Fibroblast of the aortic adventitia (primary cell): Measurements from ENCODE around the gene SPOCK3. TPM values are rescaled to one million over a fixed set of nuclear protein-coding genes. Genes with fewer than 3 reads are reported as not detected.
"Not testable (repeated sequence)": the region's sequence is repeated elsewhere in the genome, so short reads cannot be mapped to it uniquely, and the experiment has no call there.

Experiments
- DNase-seq: peaks from one replicate; pipeline ENCODE4 v3.0.0-alpha.2; 2010; ENCODE audit warnings: low read depth
- H3K4me3 ChIP-seq: 2 replicates; pipeline ENCODE4 v1.5.1; 2011; ENCODE audit warnings: low read depth, mild to moderate bottlenecking, control low read depth, low read length, moderate library complexity
- CTCF ChIP-seq: IDR thresholded peaks from 2 replicates; pipeline ENCODE4 v1.5.1; 2011; ENCODE audit warnings: mild to moderate bottlenecking, low read length, control low read depth, inconsistent platforms; ENCODE audit not compliant: insufficient read depth
- total RNA-seq: library from RNA; depleted of rRNA; stranded (reverse); fragments of >200 nt; gene quantifications from 2 replicates; pipeline ENCODE4 v1.2.3, GENCODE V29; 2012; ENCODE audit warnings: low replicate concordance

Gene SPOCK3
- total RNA-seq, 1 donor = 7.2 TPM

- no peak for TF ChIP-seq CTCF
- no peak for DNase-seq
- no peak overlapping the region for H3K4me3 ChIP-seq
Observed at GRCh38 chr4:166875821-166876220, 358.5 kb downstream of the SPOCK3 start.

- no peak for TF ChIP-seq CTCF
- DNase-seq = no peak
Observed at GRCh38 chr4:166862032-166862431, 372.3 kb downstream of the SPOCK3 start.

GRCh38 chr4:166850398-166850797, 383.9 kb downstream of the SPOCK3 start:
- DNase-seq, H3K4me3 ChIP-seq: not testable (repeated sequence)

More at GRCh38 chr4:166862032-166862431, 372.3 kb downstream of the SPOCK3 start:
- H3K4me3 ChIP-seq = no peak overlapping the region

- TF ChIP-seq CTCF = no peak
- no peak overlapping the region for H3K4me3 ChIP-seq
- DNase-seq = no peak
Observed at GRCh38 chr4:166846939-166847338, 387.4 kb downstream of the SPOCK3 start.

- H3K4me3 ChIP-seq = no peak overlapping the region
- no peak for DNase-seq
- no peak for TF ChIP-seq CTCF
Observed at GRCh38 chr4:166842795-166843261, 391.5 kb downstream of the SPOCK3 start.

GRCh38 chr4:166839615-166840251, 394.6 kb downstream of the SPOCK3 start:
- H3K4me3 ChIP-seq = no peak overlapping the region
- no peak for TF ChIP-seq CTCF
- DNase-seq = no peak

GRCh38 chr4:166838975-166839614, 395.2 kb downstream of the SPOCK3 start:
- no peak overlapping the region for H3K4me3 ChIP-seq
- TF ChIP-seq CTCF = no peak
- no peak for DNase-seq
